HG02943 (cell line): ENCODE measurements around the gene MOGAT3.
A peak's percentile ranks its signal among the peaks of the same experiment; 100 is the strongest.

ENCODE experiments used
- ATAC-seq: cut with Tn5 transposase; IDR thresholded peaks from one replicate; pipeline ENCODE4 v1.9.1; 2021; ENCODE audit warnings: mild to moderate bottlenecking, low read depth, moderate library complexity; ENCODE audit not compliant: unreplicated experiment

The MOGAT3 gene

DNA sequence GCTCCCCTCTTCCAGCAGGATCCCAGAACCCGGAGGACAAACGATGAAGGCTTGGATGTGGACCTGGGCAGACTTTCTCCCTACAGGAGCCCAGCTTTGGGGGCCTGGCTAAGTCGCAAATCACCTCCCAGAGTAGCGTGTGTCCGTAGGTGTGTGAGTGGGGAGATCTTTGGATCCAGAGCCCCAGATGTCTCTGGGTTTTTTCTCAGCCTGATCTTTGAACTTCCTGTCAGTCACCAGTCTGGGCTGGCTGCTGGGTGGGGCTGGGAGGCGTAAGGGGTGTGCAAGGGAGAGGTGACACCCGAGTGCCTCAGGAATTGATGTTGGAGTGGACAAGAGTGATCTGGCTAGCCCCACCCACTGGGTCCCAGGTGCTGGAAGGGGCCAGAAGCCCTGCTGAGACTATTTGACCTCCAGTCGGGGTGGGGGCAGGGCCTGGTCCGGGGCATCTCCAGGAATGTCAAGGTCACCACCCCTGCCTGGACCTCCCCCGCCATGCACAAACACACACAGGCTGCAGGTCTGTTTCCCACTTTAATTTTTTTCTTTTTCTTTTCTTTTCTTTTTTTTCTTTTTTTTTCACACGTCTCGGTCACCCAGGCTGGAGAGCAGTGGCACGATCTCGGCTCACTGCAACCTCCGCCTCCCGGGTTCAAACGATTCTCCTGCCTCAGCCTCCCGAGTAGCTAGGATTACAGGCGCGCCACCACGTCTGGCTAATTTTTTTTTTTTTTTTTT is at the start of gene MOGAT3:
MOGAT3 (minus strand) TSS at position 175 of the 738 bp plus-strand sequence. CDS start 182 bp downstream, outside the sequence.
- no peak for ATAC-seq

DNA sequence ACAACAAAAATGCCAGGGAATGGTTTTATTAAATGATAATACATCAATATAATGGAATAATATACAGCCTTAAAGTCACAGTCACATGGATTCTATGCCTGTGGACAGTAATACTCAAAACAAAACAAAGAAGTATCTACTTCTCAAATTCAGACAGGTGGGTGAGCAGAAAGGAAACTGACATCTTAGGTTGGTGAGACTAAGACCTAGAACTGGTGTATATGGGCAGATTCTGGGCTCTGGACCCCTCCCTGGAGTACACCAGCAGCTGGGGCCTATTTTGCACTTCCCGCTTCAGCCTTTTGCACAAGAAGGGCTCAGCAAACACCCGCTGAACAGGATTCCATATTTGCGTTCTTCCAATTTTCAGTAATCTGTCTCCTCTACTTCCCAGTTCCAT is 49.5 kb upstream of the MOGAT3 start:
- no peak for ATAC-seq

- ATAC-seq, result no peak
These were observed 47.4 kb upstream of the MOGAT3 start for GRCh38 chr7:101248276-101248675.

DNA sequence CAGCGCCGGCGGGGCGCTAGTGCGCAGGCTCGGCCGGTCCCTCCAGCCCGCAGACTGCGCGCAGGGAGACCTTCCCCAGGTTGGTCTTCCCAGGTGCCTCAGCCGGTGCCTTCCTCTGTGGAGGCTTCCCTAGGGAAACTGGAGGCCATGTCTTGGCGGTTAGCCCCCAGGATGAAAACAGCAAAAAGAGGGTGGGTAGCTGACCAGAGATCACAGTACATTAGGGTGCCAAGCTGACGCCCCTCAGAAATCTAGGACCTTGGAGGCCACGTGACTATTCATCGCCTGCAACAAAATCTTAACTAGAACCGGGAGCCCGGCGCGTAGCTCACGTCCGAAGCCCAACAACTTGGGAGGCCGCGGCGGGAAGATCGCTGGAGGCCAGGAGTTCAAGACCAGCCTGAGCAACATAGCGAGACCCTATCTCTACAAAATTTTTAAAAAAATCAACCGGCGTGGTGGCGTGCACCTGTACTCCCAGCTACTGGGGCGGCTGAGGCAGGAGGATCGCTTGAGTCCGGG is 44.4 kb upstream of the MOGAT3 start:
- no peak for ATAC-seq

DNA sequence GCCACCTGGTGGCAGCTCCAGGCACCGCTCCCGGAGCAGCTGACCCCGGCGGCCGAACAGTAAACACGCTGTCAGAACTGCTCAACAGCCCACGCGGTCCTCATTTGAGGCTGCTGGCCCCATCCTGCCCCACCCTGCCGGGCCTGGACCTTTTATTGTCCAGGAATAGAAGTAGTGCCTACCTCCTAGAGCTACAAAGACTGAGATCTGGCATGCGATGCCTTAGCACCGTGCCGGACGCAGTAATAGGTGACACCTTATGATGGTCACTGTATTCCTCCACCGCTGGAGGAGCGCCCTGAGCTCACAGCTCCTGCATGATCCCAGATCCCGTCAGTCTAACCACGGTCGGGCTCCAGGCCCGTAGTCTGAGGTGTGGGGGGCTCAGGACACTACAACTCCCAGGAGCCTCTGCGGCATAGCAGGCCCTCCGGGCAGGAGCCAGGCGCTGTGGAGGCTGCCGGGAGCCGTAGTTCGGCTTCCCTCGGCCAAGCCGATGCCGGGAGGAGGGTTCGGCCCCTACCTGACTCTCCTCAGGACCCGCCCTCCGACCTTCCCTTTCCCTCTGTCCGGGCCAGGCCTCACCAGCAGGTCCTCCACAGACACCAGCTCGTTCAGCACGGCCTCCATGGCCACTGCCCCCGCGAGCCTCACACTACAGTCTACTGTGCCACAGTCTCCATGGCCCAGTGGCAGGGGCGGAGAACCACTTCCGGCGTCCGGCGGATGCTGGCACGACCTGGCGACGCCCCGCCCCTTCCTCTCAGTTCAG is 43.7 kb upstream of the MOGAT3 start, which contains the start of gene FIS1:
FIS1 (minus strand) TSS at position 707 of the 772 bp plus-strand sequence; CDS start at position 630, 77 bp downstream.
- peak; percentile 94 for ATAC-seq

- no peak for ATAC-seq
These were observed 43.0 kb upstream of the MOGAT3 start for GRCh38 chr7:101243646-101244374.

DNA sequence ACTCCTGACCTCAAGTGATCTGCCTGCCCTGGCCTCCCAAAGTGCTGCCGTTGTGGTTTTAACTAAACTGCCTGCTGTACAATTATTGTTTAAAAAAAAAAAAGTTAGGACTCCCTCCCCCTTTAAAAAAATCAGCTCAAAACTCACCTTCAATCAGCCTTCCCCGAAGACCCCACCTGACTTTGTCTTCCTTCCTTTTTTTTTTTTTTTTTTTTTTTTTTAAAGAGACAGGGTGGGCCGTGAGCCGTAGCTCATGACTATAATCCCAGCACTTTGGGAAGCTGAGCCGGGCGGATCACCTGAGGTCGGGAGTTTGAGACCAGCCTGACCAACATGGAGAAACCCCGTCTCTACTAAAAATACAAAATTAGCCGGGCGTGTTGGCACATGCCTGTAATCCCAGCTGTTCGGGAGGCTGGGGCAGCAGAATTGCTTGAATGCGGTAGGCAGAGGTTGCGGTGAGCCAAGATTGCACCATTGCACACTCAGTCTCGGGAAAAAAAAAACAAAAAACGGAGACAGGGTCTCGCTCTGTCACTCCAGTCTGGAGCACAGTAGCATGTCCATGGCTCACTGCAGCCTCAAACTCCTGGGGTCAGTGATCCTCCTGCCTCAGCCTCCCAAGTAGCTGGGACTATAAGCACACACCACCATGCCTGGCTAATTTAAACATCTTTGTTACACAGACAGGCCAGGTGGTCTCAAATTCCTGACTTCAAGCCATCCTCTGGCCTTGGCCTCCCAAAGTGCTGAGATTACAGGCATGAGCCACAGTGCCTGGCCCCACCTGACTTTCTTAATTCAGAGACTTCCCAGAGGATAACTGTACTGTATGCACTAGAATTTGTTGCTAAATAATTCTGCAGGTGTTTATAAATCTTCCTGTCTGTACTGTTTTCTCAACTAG is 40.9 kb upstream of the MOGAT3 start:
- ATAC-seq, result no peak

DNA sequence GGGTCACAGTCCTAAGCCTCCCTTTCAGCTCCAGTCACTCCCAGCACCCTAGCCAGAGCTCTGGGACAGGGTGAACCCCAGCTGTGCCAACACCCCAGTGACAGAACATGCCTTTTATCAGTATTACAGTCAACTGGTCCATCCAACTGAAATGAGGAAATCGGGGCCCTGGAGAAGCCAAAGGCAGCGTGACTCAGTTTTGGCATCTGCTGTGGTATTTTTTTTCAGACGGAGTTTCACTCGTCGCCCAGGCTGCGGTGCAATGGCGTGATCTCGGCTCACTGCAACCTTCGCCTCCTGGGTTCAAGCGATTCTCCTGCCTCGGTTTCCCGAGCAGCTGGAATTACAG is 40.2 kb upstream of the MOGAT3 start:
- no peak for ATAC-seq

GRCh38 chr7:101240226-101241014 is 39.6 kb upstream of the MOGAT3 start:
- ATAC-seq, result no peak

GRCh38 chr7:101239951-101240220 is 39.0 kb upstream of the MOGAT3 start:
- ATAC-seq, result no peak

DNA sequence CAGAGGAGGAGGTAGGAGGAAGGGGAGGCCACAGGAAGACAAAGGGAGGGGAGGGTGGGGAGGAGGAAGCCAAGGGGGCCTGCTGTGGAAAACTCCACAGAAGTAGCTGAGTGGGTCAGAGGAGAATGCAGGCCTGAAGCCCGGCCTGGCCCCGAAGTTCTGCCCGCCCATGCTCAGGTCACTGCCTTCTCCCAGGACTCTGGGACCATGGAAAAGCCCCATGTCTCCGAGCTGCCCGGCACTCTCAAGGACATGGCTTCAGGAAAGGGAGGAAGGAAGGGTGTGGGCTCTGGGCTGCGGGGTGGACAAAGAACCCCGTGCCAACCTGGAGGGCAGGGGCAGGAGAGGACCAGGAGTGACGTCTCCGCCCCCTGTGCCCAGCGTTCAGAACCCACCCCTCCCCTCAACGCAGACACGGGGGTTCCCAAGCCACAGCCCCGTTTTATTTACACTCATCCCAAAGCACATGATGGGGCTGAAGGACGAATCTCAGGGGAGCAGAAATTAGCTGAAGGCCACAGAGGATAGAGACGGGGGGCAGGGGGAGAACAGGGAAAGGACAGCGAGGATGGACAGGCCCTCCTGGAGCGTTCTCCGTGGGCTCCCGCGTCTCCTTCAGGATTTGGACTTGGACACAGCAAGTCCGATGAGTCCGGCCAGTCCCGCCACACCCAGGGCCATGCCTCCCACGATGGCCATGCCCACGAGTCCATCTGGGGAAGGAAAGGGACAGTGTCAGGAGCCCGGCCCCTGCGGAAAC is 38.5 kb upstream of the MOGAT3 start:
- ATAC-seq, result no peak

GRCh38 chr7:101238226-101239182 is 37.7 kb upstream of the MOGAT3 start:
- no peak for ATAC-seq

GRCh38 chr7:101237206-101238067 is 36.6 kb upstream of the MOGAT3 start, which contains the start of gene CLDN15:
TSS of gene CLDN15 (minus strand) at chr7:101237802. CDS start at chr7:101237581, 221 bp downstream.
- no peak for ATAC-seq

- ATAC-seq, result no peak
These were observed 35.5 kb upstream of the MOGAT3 start for GRCh38 chr7:101236292-101236835.

DNA sequence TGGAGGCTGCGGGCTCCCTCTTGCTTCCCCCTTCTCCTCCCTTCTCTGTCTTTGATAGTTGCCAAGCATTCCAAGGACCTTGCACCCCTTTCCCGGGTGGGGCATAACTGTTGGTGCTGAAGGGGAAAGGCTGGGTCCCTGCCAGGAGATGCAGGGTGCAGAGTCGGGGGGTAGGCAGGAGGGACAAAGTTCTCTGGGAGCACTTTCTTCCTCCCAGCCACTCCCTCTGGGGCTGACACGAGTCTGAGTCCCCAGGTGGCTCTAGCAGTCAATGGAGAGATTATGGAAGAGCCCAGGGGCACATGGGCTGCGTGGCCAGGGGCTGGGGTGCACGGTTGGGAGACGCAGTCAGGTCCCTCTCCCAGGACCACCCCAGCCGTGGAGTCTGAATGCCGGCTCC is 34.7 kb upstream of the MOGAT3 start:
- no peak for ATAC-seq

- ATAC-seq, result no peak
These were observed 34.2 kb upstream of the MOGAT3 start for GRCh38 chr7:101235050-101235449.
